ENCODE measurements around the gene HMCN2. TPM values are rescaled to one million over a fixed set of nuclear protein-coding genes. Genes with fewer than 3 reads are reported as not detected.
"Not testable (repeated sequence)": the region's sequence is repeated elsewhere in the genome, so short reads cannot be mapped to it uniquely, and the experiment has no call there.

HMCN2 gene
- total RNA-seq, 4 donors from 2014 or later = 1.3 to 6.3 (median 3.5) TPM

- Histone ChIP-seq H3K4me3 (no peak overlapping the region), H3K27ac (no peak overlapping the region), H3K27me3 (no peaks in the 10 kb centered on the region), H3K4me1 (peaks cover 6% of the 10 kb centered on the region), H3K9me3 (no peaks in the 10 kb centered on the region), H3K36me3 (no peaks in the 10 kb centered on the region)
- TF ChIP-seq CTCF (IDR thresholded peaks at IDR 0.05) (no peak), POLR2A (IDR thresholded peaks at IDR 0.05) (no peak), POLR2AphosphoS5 (IDR thresholded peaks at IDR 0.05) (no peak), EP300 (IDR thresholded peaks at IDR 0.05) (no peak)
- DNase-seq (ENCODE audit: low spot score in 2 of 2) = no peak
- 80% methylated on average over 2 of the region's 2 CpGs for WGBS
Observed at GRCh38 chr9:130256644-130257043, 8.9 kb upstream of the HMCN2 start.

GRCh38 chr9:130258137-130258536, 7.4 kb upstream of the HMCN2 start:
- H3K9me3 ChIP-seq, H3K27me3 ChIP-seq: not testable (repeated sequence)
- 97% methylated on average over 7 of the region's 7 CpGs for WGBS

DNA sequence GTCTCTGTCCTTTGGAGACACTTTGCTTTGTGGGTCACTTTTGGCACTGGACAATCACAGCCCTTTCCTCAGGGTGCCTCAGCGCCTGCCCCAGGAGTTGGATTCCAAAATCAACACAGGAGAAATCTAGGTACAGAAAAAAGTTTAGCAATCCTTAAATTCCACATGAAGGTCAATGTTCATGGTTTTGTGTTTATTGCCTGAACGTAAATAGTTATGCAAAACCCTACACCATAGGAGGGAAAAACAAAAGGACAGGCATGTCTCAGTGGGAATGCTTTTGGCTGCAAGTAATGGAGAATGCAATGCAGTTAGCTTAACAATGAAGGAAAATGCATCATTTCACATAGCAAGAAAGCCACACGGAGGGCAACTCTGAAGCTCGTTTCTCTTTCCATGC, 6.5 kb upstream of the HMCN2 start:
- Histone ChIP-seq H3K4me3 (no peak overlapping the region), H3K36me3 (no peaks in the 10 kb centered on the region), H3K27ac (no peak overlapping the region), H3K9me3 (no peaks in the 10 kb centered on the region), H3K4me1 (peaks cover 6% of the 10 kb centered on the region), H3K27me3 (peaks cover 9% of the 10 kb centered on the region)
- TF ChIP-seq EP300 (IDR thresholded peaks at IDR 0.05) = no peak
- TF ChIP-seq POLR2A (IDR thresholded peaks at IDR 0.05) = no peak
- TF ChIP-seq CTCF (IDR thresholded peaks at IDR 0.05) = no peak
- DNase-seq (ENCODE audit: low spot score in 2 of 2) = peak in 1 of 2 donors; percentile 24
- WGBS = 93% methylated on average over 4 of the region's 4 CpGs

More at GRCh38 chr9:130258137-130258536, 7.4 kb upstream of the HMCN2 start:
- H3K4me1 ChIP-seq, H3K4me3 ChIP-seq, H3K36me3 ChIP-seq, H3K27ac ChIP-seq: not testable (repeated sequence)
- peak; percentile 10 to 16 for DNase-seq (ENCODE audit: low spot score in 2 of 2)

DNA sequence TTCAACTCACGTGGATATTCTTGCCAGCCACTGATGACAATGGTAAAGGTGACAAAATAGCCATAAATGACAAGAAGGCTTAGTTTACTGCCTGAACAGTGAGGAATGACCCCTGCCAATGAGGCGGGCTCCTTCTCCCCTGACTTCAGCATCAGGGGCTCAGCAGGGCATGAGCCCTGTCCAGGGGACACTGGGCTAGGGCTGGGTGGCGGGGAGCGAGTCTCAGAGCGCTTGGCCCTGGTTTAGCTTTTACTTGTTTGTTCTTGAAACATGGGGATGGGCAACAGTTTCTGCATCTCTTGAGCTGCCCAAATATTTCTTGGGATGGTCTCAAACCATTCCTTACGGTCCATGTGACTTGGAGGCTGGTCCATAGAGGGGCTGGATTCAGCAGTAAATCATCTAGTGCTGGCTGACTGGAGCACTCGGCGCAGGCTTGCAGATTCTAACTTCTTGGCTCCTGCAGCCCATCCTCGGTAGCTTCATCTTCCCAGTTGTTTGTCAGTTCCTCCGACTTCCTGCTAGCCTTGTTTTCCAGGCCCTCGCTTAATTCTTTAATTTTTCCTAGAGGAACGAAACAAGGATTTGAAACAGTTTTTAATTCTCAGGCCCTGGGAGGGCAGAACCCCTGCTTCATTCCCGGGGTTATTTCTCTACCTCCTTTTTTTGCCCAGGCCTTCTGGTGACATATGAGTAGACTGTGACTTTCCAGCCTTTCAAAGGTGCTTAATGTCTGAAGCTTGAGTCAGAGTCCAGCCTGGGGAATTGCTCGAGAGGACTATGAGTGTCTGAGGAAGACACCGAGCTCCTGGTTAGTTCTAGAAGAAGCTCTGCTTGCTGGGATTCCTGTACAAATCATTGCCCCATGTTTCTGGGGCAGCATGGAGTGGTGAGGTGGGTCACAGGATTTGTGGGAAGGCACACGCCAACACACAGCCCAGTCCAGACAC, 4.5 kb upstream of the HMCN2 start:
- DNase-seq (ENCODE audit: low spot score in 2 of 2) = peak; percentile 46 to 68
- 48% methylated on average over 16 of the region's 16 CpGs for WGBS
- TF ChIP-seq POLR2A (IDR thresholded peaks at IDR 0.05) = no peak
- TF ChIP-seq POLR2AphosphoS5 (IDR thresholded peaks at IDR 0.05) = no peak
- TF ChIP-seq CTCF (IDR thresholded peaks at IDR 0.05) = no peak
- no peak for TF ChIP-seq EP300 (IDR thresholded peaks at IDR 0.05)
- H3K4me1 ChIP-seq = peaks cover 10% of the 10 kb centered on the region
- H3K9me3 ChIP-seq = no peaks in the 10 kb centered on the region
- peaks cover 30% of the 10 kb centered on the region for H3K27me3 ChIP-seq
- H3K36me3 ChIP-seq = no peaks in the 10 kb centered on the region
- no peak overlapping the region for H3K4me3 ChIP-seq
- H3K27ac ChIP-seq = no peak overlapping the region

- Histone ChIP-seq H3K4me3 (no peak overlapping the region), H3K9me3 (no peaks in the 10 kb centered on the region), H3K27me3 (peaks cover 41% of the 10 kb centered on the region), H3K4me1 (peaks cover 15% of the 10 kb centered on the region), H3K36me3 (no peaks in the 10 kb centered on the region), H3K27ac (no peak overlapping the region)
- peak; percentile 22 to 29 for DNase-seq (ENCODE audit: low spot score in 2 of 2)
- TF ChIP-seq POLR2A (IDR thresholded peaks at IDR 0.05) = no peak
- no peak for TF ChIP-seq CTCF (IDR thresholded peaks at IDR 0.05)
- TF ChIP-seq POLR2AphosphoS5 (IDR thresholded peaks at IDR 0.05) = no peak
- no peak for TF ChIP-seq EP300 (IDR thresholded peaks at IDR 0.05)
- WGBS = 84% methylated on average over 17 of the region's 17 CpGs
Observed at GRCh38 chr9:130262061-130262745, 3.4 kb upstream of the HMCN2 start.

Data from suprapubic skin (tissue), 4 donors.